Right lobe of liver (tissue), 4 donors: ENCODE measurements around the gene MYO5A.

Experiments used
- POLR2A ChIP-seq: fragments of 450-650 bp; IDR thresholded peaks from one replicate; pipeline ENCODE4 v1.6.1; 2017; ENCODE audit warnings: antibody characterized with exemption, mild to moderate bottlenecking
- TF ChIP-seq, protein P1 (sequence below), 4 donors: fragments of 200-600 bp in 3 of 4; fragments of 450-650 bp in 1 of 4; IDR thresholded peaks; one replicate each; pipeline versions ENCODE4 v1.5.1 to v1.8.0; 2016 to 2022; ENCODE audit warnings: antibody characterized with exemption in 4 of 4, mild to moderate bottlenecking in 2 of 4
- donor health status: DM: no; HTN: no; CAD: no.
- donor health status: DM: no; HTN: no; CAD: no.
- donor health status: DM: no; HTN: yes; CAD: no.

DNA sequence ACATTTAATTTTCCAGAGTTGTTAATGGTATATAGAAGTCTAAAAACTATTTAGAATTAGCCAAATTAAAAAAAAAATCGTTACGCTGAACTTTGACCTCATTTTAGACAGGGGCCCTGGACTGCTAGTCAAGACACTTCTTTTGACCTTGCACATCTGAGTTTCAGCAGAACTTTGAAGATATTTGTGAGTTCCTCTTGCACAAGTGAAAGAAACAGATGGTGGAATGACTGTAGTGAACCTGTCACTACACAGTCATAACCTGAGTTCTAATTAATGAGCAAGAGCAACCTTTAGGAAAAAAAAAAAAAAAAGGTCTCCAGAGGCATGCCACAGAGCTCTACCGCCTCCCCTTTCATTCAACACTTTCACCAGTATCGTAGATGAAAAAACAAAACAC lies 238.4 kb downstream of the MYO5A start:
- TF ChIP-seq, protein P1, sequence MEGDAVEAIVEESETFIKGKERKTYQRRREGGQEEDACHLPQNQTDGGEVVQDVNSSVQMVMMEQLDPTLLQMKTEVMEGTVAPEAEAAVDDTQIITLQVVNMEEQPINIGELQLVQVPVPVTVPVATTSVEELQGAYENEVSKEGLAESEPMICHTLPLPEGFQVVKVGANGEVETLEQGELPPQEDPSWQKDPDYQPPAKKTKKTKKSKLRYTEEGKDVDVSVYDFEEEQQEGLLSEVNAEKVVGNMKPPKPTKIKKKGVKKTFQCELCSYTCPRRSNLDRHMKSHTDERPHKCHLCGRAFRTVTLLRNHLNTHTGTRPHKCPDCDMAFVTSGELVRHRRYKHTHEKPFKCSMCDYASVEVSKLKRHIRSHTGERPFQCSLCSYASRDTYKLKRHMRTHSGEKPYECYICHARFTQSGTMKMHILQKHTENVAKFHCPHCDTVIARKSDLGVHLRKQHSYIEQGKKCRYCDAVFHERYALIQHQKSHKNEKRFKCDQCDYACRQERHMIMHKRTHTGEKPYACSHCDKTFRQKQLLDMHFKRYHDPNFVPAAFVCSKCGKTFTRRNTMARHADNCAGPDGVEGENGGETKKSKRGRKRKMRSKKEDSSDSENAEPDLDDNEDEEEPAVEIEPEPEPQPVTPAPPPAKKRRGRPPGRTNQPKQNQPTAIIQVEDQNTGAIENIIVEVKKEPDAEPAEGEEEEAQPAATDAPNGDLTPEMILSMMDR (IDR thresholded peaks at IDR 0.05), result no peak
- no peak for TF ChIP-seq POLR2A
